Nephron progenitor cell (in vitro differentiated cells): ENCODE measurements around the gene CDK7.

Source experiments
- DNase-seq: peaks from one replicate; pipeline ENCODE4 v3.0.0; 2021
- H3K27ac Mint-ChIP-seq: 2 replicates; pipeline ENCODE4 v1.8.0; 2021; ENCODE audit warnings: mild to moderate bottlenecking, moderate library complexity, mixed read lengths
- H3K27me3 Mint-ChIP-seq: 2 replicates; pipeline ENCODE4 v1.8.0; 2021; ENCODE audit warnings: mild to moderate bottlenecking, low read depth, mixed read lengths; ENCODE audit not compliant: poor library complexity
- H3K36me3 Mint-ChIP-seq: 2 replicates; pipeline ENCODE4 v1.8.0; 2021; ENCODE audit warnings: low read depth, mixed read lengths
- H3K4me1 Mint-ChIP-seq: 2 replicates; pipeline ENCODE4 v1.8.0; 2021; ENCODE audit warnings: mixed read lengths
- H3K4me3 Mint-ChIP-seq: 2 replicates; pipeline ENCODE4 v1.8.0; 2021; ENCODE audit warnings: mild to moderate bottlenecking, moderate library complexity, mixed read lengths
- H3K9me3 Mint-ChIP-seq: 2 replicates; pipeline ENCODE4 v1.8.0; 2021; ENCODE audit warnings: mild to moderate bottlenecking, moderate library complexity, mixed read lengths
- CTCF ChIP-seq: fragments of 200-600 bp; sonication (generic); IDR thresholded peaks from 2 replicates; pipeline ENCODE4 v1.5.0; 2021; ENCODE audit warnings: antibody characterized with exemption

The CDK7 gene

GRCh38 chr5:69276422-69277174, 41.9 kb downstream of the CDK7 start:
- Mint-ChIP-seq H3K27ac (no peak overlapping the region), H3K4me3 (no peak overlapping the region), H3K36me3 (peaks cover 62% of the 10 kb centered on the region), H3K9me3 (no peaks in the 10 kb centered on the region), H3K27me3 (no peaks in the 10 kb centered on the region), H3K4me1 (no peaks in the 10 kb centered on the region)
- DNase-seq = no peak
- no peak for TF ChIP-seq CTCF

GRCh38 chr5:69279517-69279916, 44.8 kb downstream of the CDK7 start:
- Mint-ChIP-seq H3K36me3 (peaks cover 49% of the 10 kb centered on the region), H3K4me1 (no peaks in the 10 kb centered on the region), H3K27me3 (no peaks in the 10 kb centered on the region), H3K4me3 (no peak overlapping the region), H3K9me3 (no peaks in the 10 kb centered on the region), H3K27ac (peak overlapping the region; percentile 43)
- no peak for DNase-seq
- TF ChIP-seq CTCF = no peak

DNA sequence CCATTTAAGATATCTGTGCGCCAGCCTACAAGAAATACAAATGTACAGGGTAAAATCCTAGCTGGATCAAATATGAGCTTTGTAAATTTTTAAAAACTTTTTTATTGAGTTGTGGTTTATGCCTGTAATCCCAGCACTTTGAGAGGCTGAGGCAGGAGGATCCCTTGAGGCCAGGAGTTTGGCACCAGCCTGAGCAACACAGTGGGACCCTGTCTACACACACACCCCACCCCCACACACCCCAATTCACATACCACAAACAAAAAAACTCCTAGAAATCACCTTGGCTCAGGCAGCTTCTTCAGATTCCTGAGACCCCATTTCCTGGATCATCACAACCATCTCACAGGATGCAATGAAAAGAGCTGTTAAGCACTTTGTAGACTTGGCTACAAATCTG, 46.4 kb downstream of the CDK7 start:
- TF ChIP-seq CTCF = no peak
- Mint-ChIP-seq H3K27me3 (no peaks in the 10 kb centered on the region), H3K4me3 (no peak overlapping the region), H3K27ac (peak overlapping the region; percentile 45), H3K9me3 (no peaks in the 10 kb centered on the region), H3K4me1 (peaks cover 7% of the 10 kb centered on the region), H3K36me3 (peaks cover 45% of the 10 kb centered on the region)
- DNase-seq = no peak

- Mint-ChIP-seq H3K27me3 (no peaks in the 10 kb centered on the region), H3K27ac (peak overlapping the region; percentile 9), H3K4me1 (peaks cover 11% of the 10 kb centered on the region), H3K4me3 (no peak overlapping the region), H3K9me3 (no peaks in the 10 kb centered on the region), H3K36me3 (peaks cover 20% of the 10 kb centered on the region)
- DNase-seq = no peak
- TF ChIP-seq CTCF = no peak
These were observed 49.5 kb downstream of the CDK7 start for GRCh38 chr5:69284203-69284602.

- no peaks in the 10 kb centered on the region for H3K9me3 Mint-ChIP-seq
- no peaks in the 10 kb centered on the region for H3K27me3 Mint-ChIP-seq
- H3K4me1 Mint-ChIP-seq = peaks cover 12% of the 10 kb centered on the region
- H3K4me3 Mint-ChIP-seq = no peak overlapping the region
- no peak for DNase-seq
- peaks cover 7% of the 10 kb centered on the region for H3K36me3 Mint-ChIP-seq
- no peak for TF ChIP-seq CTCF
- H3K27ac Mint-ChIP-seq = no peak overlapping the region
These were observed 50.9 kb downstream of the CDK7 start for GRCh38 chr5:69285448-69286116.

DNA sequence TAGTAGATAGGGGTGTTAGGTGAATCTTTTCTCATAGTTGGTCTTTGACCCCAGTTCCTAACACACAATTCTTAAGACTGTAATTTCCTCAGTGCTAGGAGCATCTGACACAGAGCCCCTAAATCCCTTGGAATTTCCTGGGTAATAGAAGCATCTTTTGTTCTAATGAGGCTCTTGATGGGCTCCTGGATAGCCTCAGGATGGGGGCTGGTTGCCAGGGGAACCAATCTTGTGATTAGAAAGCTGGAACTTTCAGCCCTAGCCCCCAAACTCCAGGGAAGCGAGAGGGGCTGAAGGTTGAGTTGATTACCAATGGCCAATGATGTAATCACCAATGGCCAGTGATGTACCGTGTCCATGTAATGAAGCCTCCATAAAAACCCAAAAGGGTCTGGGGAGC, 53.4 kb downstream of the CDK7 start:
- DNase-seq = no peak
- TF ChIP-seq CTCF = no peak

More for the DNA sequence above, 53.4 kb downstream of the CDK7 start:
- H3K27ac Mint-ChIP-seq = no peak overlapping the region
- H3K9me3 Mint-ChIP-seq = no peaks in the 10 kb centered on the region
- peaks cover 12% of the 10 kb centered on the region for H3K4me1 Mint-ChIP-seq
- no peak overlapping the region for H3K4me3 Mint-ChIP-seq
- H3K27me3 Mint-ChIP-seq = no peaks in the 10 kb centered on the region
- H3K36me3 Mint-ChIP-seq = peaks cover 5% of the 10 kb centered on the region
